H1 (cell line): ENCODE results near the gene MAP4. TPM values are rescaled to one million over a fixed set of nuclear protein-coding genes. Genes with fewer than 3 reads are reported as not detected.

Source experiments
- CTCF ChIA-PET: fragments of 300-600 bp; sonication (Branson Sonifier 250); formaldehyde crosslinking; loops from one replicate; lab custom pipeline; 2021; ENCODE audit not compliant: partially characterized antibody; lab: Charles Lee
- POLR2A ChIA-PET: fragments of 300-600 bp; sonication (Branson Sonifier 250); formaldehyde crosslinking; loops from one replicate; lab custom pipeline; 2021; ENCODE audit warnings: inconsistent platforms; ENCODE audit not compliant: partially characterized antibody; lab: Charles Lee
- DNase-seq, 2 experiments: peaks; one replicate each; pipeline versions ENCODE4 v3.0.0 to v3.0.0-alpha.2; 2010 to 2022; ENCODE audit warnings: low spot score in 2 of 2, low read depth in 1 of 2, mixed read lengths in 1 of 2
- FAIRE-seq: peaks from 2 replicates; lab custom pipeline; 2011; peaks lifted over from hg19 to GRCh38; lab: Jason Lieb, UNC
- H2AFZ ChIP-seq: 2 replicates; pipeline ENCODE4 v1.8.1; 2012; ENCODE audit warnings: low read length, inconsistent platforms
- H2AK5ac ChIP-seq: 2 replicates; pipeline ENCODE4 v1.6.1; 2013; ENCODE audit warnings: low read depth, low read length
- H2BK120ac ChIP-seq: replicated peaks from 2 replicates; pipeline ENCODE3; 2013; ENCODE audit warnings: low read depth, low read length, inconsistent platforms
- H2BK12ac ChIP-seq: 2 replicates; pipeline ENCODE4 v1.6.1; 2013; ENCODE audit warnings: low read depth, low read length
- H2BK15ac ChIP-seq: 2 replicates; pipeline ENCODE4 v1.6.1; 2013; ENCODE audit warnings: low read length
- H2BK20ac ChIP-seq: 2 replicates; pipeline ENCODE4 v1.6.1; 2013; ENCODE audit warnings: low read length
- H2BK5ac ChIP-seq: 2 replicates; pipeline ENCODE4 v1.6.1; 2013; ENCODE audit warnings: low read depth, low read length
- H3K14ac ChIP-seq: 2 replicates; pipeline ENCODE4 v1.6.1; 2013; ENCODE audit warnings: inconsistent platforms; ENCODE audit not compliant: insufficient read length
- H3K18ac ChIP-seq: 2 replicates; pipeline ENCODE4 v1.6.1; 2013; ENCODE audit warnings: low read length; ENCODE audit errors: extremely low read depth
- H3K23ac ChIP-seq: 2 replicates; pipeline ENCODE4 v1.6.1; 2013; ENCODE audit warnings: inconsistent platforms; ENCODE audit not compliant: insufficient read length
- H3K23me2 ChIP-seq: 2 replicates; pipeline ENCODE4 v1.6.1; 2013; ENCODE audit warnings: low read depth, low read length
- H3K27ac ChIP-seq: 2 replicates; pipeline ENCODE4 v1.6.1; 2011; ENCODE audit warnings: low read depth, low read length, inconsistent platforms
- H3K27me3 ChIP-seq, 4 experiments: replicated peaks in 1 of 4; 1 replicate in 1 of 4; 2 replicates in 3 of 4; pipeline versions ENCODE4 v1.6.1 to v1.8.1; 2011 to 2013; ENCODE audit warnings: low read length in 3 of 4, mild to moderate bottlenecking in 3 of 4, inconsistent platforms in 2 of 4, mixed read lengths in 2 of 4, moderate library complexity in 1 of 4; ENCODE audit not compliant: control insufficient read depth in 3 of 4, insufficient read depth in 3 of 4; ENCODE audit errors: extremely low read depth in 1 of 4
- H3K36me3 ChIP-seq, 4 experiments: 2 replicates each; pipeline versions ENCODE4 v1.6.1 to v1.8.1; 2011 to 2013; ENCODE audit warnings: mild to moderate bottlenecking in 4 of 4, low read length in 3 of 4, moderate library complexity in 2 of 4, control low read depth in 1 of 4, inconsistent platforms in 1 of 4; ENCODE audit not compliant: insufficient read depth in 4 of 4, control insufficient read depth in 2 of 4
- H3K4ac ChIP-seq: replicated peaks from 2 replicates; pipeline ENCODE3; 2013; ENCODE audit warnings: low read length, low read depth, mixed read lengths, inconsistent platforms; ENCODE audit not compliant: insufficient read length
- H3K4me1 ChIP-seq, 4 experiments: replicated peaks in 1 of 4; 1 replicate in 1 of 4; 2 replicates in 3 of 4; pipeline versions ENCODE4 v1.6.1 to v1.8.1; 2011 to 2013; ENCODE audit warnings: low read length in 3 of 4, inconsistent platforms in 2 of 4, mixed read lengths in 1 of 4; ENCODE audit not compliant: insufficient read depth in 4 of 4, control insufficient read depth in 3 of 4
- H3K4me2 ChIP-seq, 2 experiments: 2 replicates each; pipeline versions ENCODE4 v1.6.1 to v1.8.1; 2011 to 2013; ENCODE audit warnings: low read depth in 2 of 2, low read length in 2 of 2, control low read depth in 1 of 2, inconsistent platforms in 1 of 2, mild to moderate bottlenecking in 1 of 2; ENCODE audit not compliant: insufficient read depth in 1 of 2
- H3K4me3 ChIP-seq, 4 experiments: fragments of 200-600, 300-600 bp in 1 of 4; sonication (generic), shearing (Covaris generic), sonication (Bioruptor Twin) in 1 of 4; 2 replicates each; pipeline versions ENCODE4 v1.5.1 to v1.8.1; 2011 to 2016; ENCODE audit warnings: low read length in 4 of 4, low read depth in 3 of 4, control low read depth in 2 of 4, inconsistent platforms in 2 of 4, mild to moderate bottlenecking in 2 of 4, mixed read lengths in 1 of 4, moderate library complexity in 1 of 4; ENCODE audit not compliant: insufficient read depth in 2 of 4; ENCODE audit errors: extremely low read depth in 1 of 4
- H3K56ac ChIP-seq: replicated peaks from 2 replicates; pipeline ENCODE3; 2013; ENCODE audit warnings: low read depth, mild to moderate bottlenecking, mixed read lengths, low read length, inconsistent platforms; ENCODE audit not compliant: insufficient read length
- H3K79me1 ChIP-seq: 2 replicates; pipeline ENCODE4 v1.6.1; 2013; ENCODE audit warnings: low read depth, low read length, control low read depth
- H3K79me2 ChIP-seq, 2 experiments: 2 replicates each; pipeline versions ENCODE4 v1.6.1 to v1.8.1; 2012 to 2013; ENCODE audit warnings: low read length in 2 of 2, mild to moderate bottlenecking in 2 of 2, inconsistent platforms in 1 of 2; ENCODE audit not compliant: insufficient read depth in 2 of 2, control insufficient read depth in 1 of 2
- H3K9ac ChIP-seq, 4 experiments: replicated peaks in 1 of 4; 1 replicate in 1 of 4; 2 replicates in 3 of 4; pipeline versions ENCODE4 v1.6.1 to v1.8.1; 2011 to 2013; ENCODE audit warnings: low read depth in 3 of 4, low read length in 3 of 4, control low read depth in 2 of 4, mild to moderate bottlenecking in 2 of 4, moderate library complexity in 2 of 4, inconsistent platforms in 1 of 4; ENCODE audit errors: extremely low read depth in 1 of 4
- H3K9me3 ChIP-seq, 2 experiments: 2 replicates each; pipeline versions ENCODE4 v1.6.1 to v1.8.1; 2012 to 2013; ENCODE audit warnings: mild to moderate bottlenecking in 2 of 2, moderate library complexity in 2 of 2, control low read depth in 1 of 2, inconsistent platforms in 1 of 2, low read depth in 1 of 2, low read length in 1 of 2, mixed read lengths in 1 of 2; ENCODE audit not compliant: insufficient read depth in 2 of 2
- H4K20me1 ChIP-seq, 2 experiments: replicated peaks in 1 of 2; 2 replicates each; pipeline versions ENCODE3 to v1.8.1; 2011 to 2013; ENCODE audit warnings: inconsistent platforms in 2 of 2, low read length in 2 of 2, mild to moderate bottlenecking in 1 of 2; ENCODE audit not compliant: insufficient read depth in 2 of 2, control insufficient read depth in 1 of 2
- H4K5ac ChIP-seq: 2 replicates; pipeline ENCODE4 v1.6.1; 2013; ENCODE audit warnings: low read length, low read depth, mixed read lengths, inconsistent platforms; ENCODE audit not compliant: insufficient read length
- H4K8ac ChIP-seq: 2 replicates; pipeline ENCODE4 v1.8.0; 2013; ENCODE audit warnings: mild to moderate bottlenecking, moderate library complexity, low read length, inconsistent platforms; ENCODE audit not compliant: insufficient read depth; ENCODE audit errors: extremely low read depth
- H4K91ac ChIP-seq: replicated peaks from 2 replicates; pipeline ENCODE3; 2013; ENCODE audit warnings: low read length, mixed read lengths, inconsistent platforms; ENCODE audit not compliant: insufficient read length
- CREB1 ChIP-seq: IDR thresholded peaks from 2 replicates; pipeline ENCODE4 v1.6.1; 2012; ENCODE audit warnings: inconsistent platforms
- FOSL1 ChIP-seq: IDR thresholded peaks from 2 replicates; pipeline ENCODE4 v1.6.1; 2011; ENCODE audit warnings: mild to moderate bottlenecking, low read depth, low read length, moderate library complexity; ENCODE audit not compliant: insufficient read depth
- POLR2A ChIP-seq, 2 experiments: IDR thresholded peaks; 1 replicate in 1 of 2; 2 replicates in 1 of 2; pipeline ENCODE4 v1.6.1; 2011; ENCODE audit warnings: low read depth in 2 of 2, low read length in 2 of 2, mild to moderate bottlenecking in 2 of 2; ENCODE audit errors: control extremely low read depth in 1 of 2
- RXRA ChIP-seq: IDR thresholded peaks from 2 replicates; pipeline ENCODE4 v1.6.1; 2011; ENCODE audit warnings: low read depth, mild to moderate bottlenecking, low read length, moderate library complexity; ENCODE audit not compliant: insufficient read depth
- TBP ChIP-seq: IDR thresholded peaks from 2 replicates; pipeline ENCODE4 v1.6.1; 2011; ENCODE audit warnings: low read depth, low read length, improper control_type of control experiment
- WGBS, 2 experiments: shearing (Covaris generic) in 1 of 2; methylation state at CpG; one replicate each; pipeline versions ENCODE4 v1.1.6 to v1.1.7; 2013 to 2015; ENCODE audit warnings: low lambda C conversion rate in 2 of 2, mixed read lengths in 2 of 2, inconsistent platforms in 1 of 2, low coverage in 1 of 2, missing lambda C conversion rate in 1 of 2; ENCODE audit not compliant: insufficient replicate concordance in 2 of 2, insufficient coverage in 1 of 2, insufficient read length in 1 of 2; ENCODE audit errors: extremely low coverage in 1 of 2, missing lambda C conversion rate in 1 of 2; 5-methylcytosine and 5-hydroxymethylcytosine counted together
- polyA plus RNA-seq, 7 experiments: library from polyadenylated mRNA; depleted of rRNA in 3 of 7; stranded (reverse) in 5 of 7; unstranded in 2 of 7; fragments of >200 nt in 5 of 7; fragments of 200-250 nt in 2 of 7; gene quantifications; 1 replicate in 5 of 7; 2 replicates in 1 of 7; 4 replicates in 1 of 7; pipeline versions ENCODE4 v1.2.1 to v1.2.3, GENCODE V29; 2011 to 2013; ENCODE audit warnings: missing spikeins in 2 of 7, mixed read lengths in 2 of 7
- total RNA-seq: library from RNA; stranded (reverse); fragmentation: NEBNext Ultra II Directional; extraction: Animal tissue kit (Norgen Biotek cat#: 25700); gene quantifications from 2 replicates; pipeline ENCODE4 v1.2.1, GENCODE V29; 2021

MAP4 gene
- total and polyA plus RNA-seq, 2 of the 8 experiments (the other 6 are each of a cell fraction or from before 2014, with no cell fraction given), result 67.0 to 179 TPM

GRCh38 chr3:47848599-47849117, 167.6 kb downstream of the MAP4 start:
- no peak overlapping the region for H3K9ac ChIP-seq
- H2BK120ac ChIP-seq, result no peak overlapping the region
- ChIA-PET CTCF (interaction anchor here (0.6 to 4.2 kb wide), 13 partner anchors 10 to 310 kb away, joined by 3 to 59 read pairs (median 6); no protein-coding TSS in a partner anchor), POLR2A (interaction anchor here (1.2 to 4.1 kb wide), 5 partner anchors 12 to 318 kb away, joined by 3 to 31 read pairs (median 4); no protein-coding TSS in a partner anchor)
- DNase-seq (no peak), FAIRE-seq (no peak)
- WGBS, 2 experiments, result 94% methylated on average over 23 of the region's 23 CpGs; no CpG with 5 or more reads in 1 of the 2 experiments
- no peaks in the 10 kb centered on the region for H3K4me1 ChIP-seq
- no peak overlapping the region; the same call in 1 of the 2 replicates for H2BK5ac ChIP-seq
- no peak overlapping the region for H4K5ac ChIP-seq
- H3K9me3 ChIP-seq, result no peaks in the 10 kb centered on the region
- no peak overlapping the region for H3K4me3 ChIP-seq
- H2BK15ac ChIP-seq, result no peak overlapping the region
- no peaks in the 10 kb centered on the region for H3K23me2 ChIP-seq
- peaks cover 11% of the 10 kb centered on the region for H3K79me1 ChIP-seq
- H3K27ac ChIP-seq, result no peak overlapping the region
- no peak overlapping the region for H2AFZ ChIP-seq
- H3K14ac ChIP-seq, result no peak overlapping the region
- H3K27me3 ChIP-seq, result no peaks in the 10 kb centered on the region
- H2BK20ac ChIP-seq, result no peak overlapping the region
- H3K36me3 ChIP-seq, result peaks cover 43 to 84% (median 69%) of the 10 kb centered on the region in 4 experiments
- no peak overlapping the region for H3K56ac ChIP-seq
- no peak overlapping the region for H2BK12ac ChIP-seq
- H4K20me1 ChIP-seq, result peaks cover 26 to 48% of the 10 kb centered on the region in 2 experiments
- TF ChIP-seq TBP, result no peak
- no peak for TF ChIP-seq RXRA
- TF ChIP-seq POLR2A (IDR thresholded peaks at IDR 0.05; ENCODE audit: control extremely low read depth in 1 of 2, low read depth in 2 of 2, low read length in 2 of 2), result peak in 1 of 2 experiments; percentile 28; a peak in 1 of 3 replicates
- TF ChIP-seq FOSL1, result no peak
- no peak for TF ChIP-seq CREB1
- TF ChIP-seq, all 59 proteins: peak for 1
- Histone ChIP-seq H3K18ac (no peak overlapping the region), H2AK5ac (no peak overlapping the region), H4K8ac (no peak overlapping the region; the same call in 1 of the 2 replicates), H3K79me2 (no peaks in the 10 kb centered on the region; a peak in 1 of 4 replicates), H4K91ac (no peak overlapping the region), H3K23ac (no peak overlapping the region), H3K4ac (no peak overlapping the region), H3K4me2 (no peak overlapping the region)
